GM12801 (cell line): Measurements from ENCODE around the gene SAMD1.

Source experiments
- TF ChIP-seq, protein P1 (sequence below): IDR thresholded peaks from one replicate; pipeline ENCODE4 v1.5.1; 2011; ENCODE audit warnings: control low read depth; ENCODE audit not compliant: insufficient read length; ENCODE audit errors: extremely low read depth

The SAMD1 gene

GRCh38 chr19:14102756-14103155 lies 12.2 kb upstream of the SAMD1 start:
- TF ChIP-seq, protein P1, sequence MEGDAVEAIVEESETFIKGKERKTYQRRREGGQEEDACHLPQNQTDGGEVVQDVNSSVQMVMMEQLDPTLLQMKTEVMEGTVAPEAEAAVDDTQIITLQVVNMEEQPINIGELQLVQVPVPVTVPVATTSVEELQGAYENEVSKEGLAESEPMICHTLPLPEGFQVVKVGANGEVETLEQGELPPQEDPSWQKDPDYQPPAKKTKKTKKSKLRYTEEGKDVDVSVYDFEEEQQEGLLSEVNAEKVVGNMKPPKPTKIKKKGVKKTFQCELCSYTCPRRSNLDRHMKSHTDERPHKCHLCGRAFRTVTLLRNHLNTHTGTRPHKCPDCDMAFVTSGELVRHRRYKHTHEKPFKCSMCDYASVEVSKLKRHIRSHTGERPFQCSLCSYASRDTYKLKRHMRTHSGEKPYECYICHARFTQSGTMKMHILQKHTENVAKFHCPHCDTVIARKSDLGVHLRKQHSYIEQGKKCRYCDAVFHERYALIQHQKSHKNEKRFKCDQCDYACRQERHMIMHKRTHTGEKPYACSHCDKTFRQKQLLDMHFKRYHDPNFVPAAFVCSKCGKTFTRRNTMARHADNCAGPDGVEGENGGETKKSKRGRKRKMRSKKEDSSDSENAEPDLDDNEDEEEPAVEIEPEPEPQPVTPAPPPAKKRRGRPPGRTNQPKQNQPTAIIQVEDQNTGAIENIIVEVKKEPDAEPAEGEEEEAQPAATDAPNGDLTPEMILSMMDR = no peak

DNA sequence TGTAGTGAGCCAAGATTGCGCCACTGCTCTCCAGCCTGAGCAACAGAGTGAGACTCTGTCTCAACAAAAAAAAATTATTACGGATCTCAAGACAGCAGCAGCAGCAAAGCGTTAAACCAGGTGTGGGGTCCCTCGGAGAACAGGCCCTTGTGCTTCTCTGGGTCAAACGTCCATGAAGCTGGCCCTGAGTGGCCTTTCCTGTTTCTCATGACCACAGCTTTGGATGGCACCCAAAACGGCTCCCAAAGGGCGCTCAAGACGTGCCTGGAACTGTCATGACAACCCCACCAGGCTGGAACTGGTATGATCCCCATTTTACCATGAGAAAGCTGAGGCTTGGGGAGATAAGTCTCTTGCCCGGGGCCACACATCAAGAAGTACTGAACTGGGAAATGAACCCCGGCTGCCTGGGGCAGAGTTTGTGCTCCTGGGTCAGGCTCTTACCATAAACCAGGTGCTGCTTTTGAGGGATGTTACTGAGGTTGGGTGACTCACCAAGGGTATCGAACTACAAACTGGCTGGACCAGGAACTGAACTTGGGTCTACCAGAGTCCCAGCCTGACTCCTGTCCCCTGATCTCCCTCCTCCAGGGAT lies 11.6 kb upstream of the SAMD1 start:
- TF ChIP-seq, protein P1 = no peak

DNA sequence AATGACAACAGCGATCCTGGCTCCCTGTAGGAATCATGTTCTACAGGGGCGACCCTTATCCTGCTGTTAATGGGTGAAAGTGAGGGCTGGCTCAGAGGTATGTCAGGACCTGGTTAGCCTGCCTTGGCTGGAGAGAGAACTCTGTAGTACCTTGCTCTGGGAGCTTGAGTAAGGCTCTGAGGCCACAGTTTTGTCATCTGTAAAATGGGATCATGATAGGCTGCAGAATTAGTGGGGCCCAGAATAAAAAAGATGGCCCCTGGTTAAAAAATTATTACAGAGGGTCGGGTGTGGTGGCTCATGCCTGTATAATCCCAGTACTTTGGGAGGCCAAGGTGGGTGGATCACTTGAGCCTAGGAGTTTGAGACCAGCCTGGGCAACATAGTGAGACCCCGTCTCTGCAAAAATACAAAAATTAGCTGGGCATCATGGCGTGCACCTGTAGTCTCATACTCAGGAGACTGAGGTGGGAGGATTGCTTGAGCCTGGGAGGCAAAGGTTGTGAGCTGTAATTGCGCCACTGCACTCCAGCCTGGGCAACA lies 10.5 kb upstream of the SAMD1 start:
- TF ChIP-seq, protein P1 = no peak

DNA sequence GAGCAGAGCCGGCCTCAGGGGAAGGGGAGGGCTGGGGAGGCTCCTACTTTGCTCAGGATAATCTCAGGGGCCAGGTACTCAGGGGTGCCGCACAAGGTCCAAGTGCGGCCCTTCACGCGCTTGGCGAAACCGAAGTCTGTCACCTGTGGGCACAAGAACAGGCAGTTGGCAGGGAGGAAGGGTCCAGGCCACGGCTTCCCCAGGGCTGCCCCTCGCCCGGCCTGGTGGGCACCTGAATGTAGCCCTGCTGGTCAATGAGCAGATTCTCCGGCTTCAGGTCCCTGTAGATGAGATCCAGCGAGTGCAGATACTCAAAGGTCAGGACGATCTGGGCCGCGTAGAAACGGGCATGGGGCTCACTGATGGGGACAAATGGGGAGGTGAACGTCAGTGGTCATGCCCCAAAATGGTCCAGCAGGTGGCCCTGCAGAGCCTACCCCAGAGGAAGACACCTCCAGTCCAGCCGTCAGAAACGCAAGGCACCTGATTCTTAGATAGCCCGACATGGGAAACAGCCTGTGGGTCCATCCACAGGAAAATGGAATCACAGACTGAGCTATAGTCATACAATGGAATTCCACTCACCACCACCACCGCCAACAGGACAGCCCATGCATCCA lies 7.1 kb upstream of the SAMD1 start:
- TF ChIP-seq, protein P1 = no peak

GRCh38 chr19:14096272-14096992 lies 5.9 kb upstream of the SAMD1 start:
- TF ChIP-seq, protein P1 = no peak

DNA sequence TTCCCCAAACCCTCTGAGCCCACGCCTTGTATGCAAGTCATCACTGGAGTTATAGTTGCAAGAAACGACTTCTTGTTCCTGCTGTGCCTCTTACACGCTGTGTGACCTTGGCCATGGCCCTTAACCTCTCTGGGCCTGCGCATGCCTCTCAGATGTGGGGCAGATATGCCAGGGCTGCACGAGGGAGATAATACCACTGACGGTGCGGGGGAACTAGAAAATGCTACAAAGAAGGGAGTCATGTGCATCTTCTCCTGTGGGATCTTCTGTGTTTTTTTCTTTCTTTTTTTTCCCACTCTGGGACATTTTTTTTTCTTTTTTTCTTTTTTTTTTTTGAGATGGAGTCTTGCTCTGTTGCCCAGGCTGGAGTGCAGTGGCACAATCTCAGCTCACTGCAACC lies 4.3 kb upstream of the SAMD1 start:
- TF ChIP-seq, protein P1 = no peak

GRCh38 chr19:14093117-14093823 lies 2.7 kb upstream of the SAMD1 start:
- TF ChIP-seq, protein P1 = no peak
